Smooth muscle cell (in vitro differentiated cells): Measurements from ENCODE around the gene RPUSD3. TPM values are rescaled to one million over a fixed set of nuclear protein-coding genes. Genes with fewer than 3 reads are reported as not detected.
"Not testable (repeated sequence)": the region's sequence is repeated elsewhere in the genome, so short reads cannot be mapped to it uniquely, and the experiment has no call there.

ENCODE experiments used
- DNase-seq: peaks from one replicate; lab custom pipeline; 2025; ENCODE audit not compliant: unreplicated experiment; lab: John Stamatoyannopoulos, UW
- H2AFZ ChIP-seq: fragments of 200-600 bp; sonication (generic); 2 replicates; pipeline ENCODE4 v1.6.0; 2016; ENCODE audit warnings: antibody characterized with exemption, low read depth, mild to moderate bottlenecking
- H3F3A ChIP-seq: fragments of 200-600 bp; sonication (generic); 2 replicates; pipeline ENCODE4 v1.6.0; 2017; ENCODE audit warnings: antibody characterized with exemption, low read depth
- H3K27ac ChIP-seq: fragments of 200-600 bp; sonication (generic); 2 replicates; pipeline ENCODE4 v1.5.1; 2016; ENCODE audit warnings: low read depth, mild to moderate bottlenecking
- H3K27me3 ChIP-seq: fragments of 200-600 bp; sonication (generic); 2 replicates; pipeline ENCODE4 v1.6.1; 2016; ENCODE audit warnings: low read depth, mild to moderate bottlenecking
- H3K36me3 ChIP-seq: fragments of 200-600 bp; sonication (generic); 2 replicates; pipeline ENCODE4 v1.5.1; 2016; ENCODE audit warnings: low read depth
- H3K4me1 ChIP-seq: fragments of 200-600 bp; sonication (generic); 2 replicates; pipeline ENCODE4 v1.5.1; 2016; ENCODE audit warnings: low read depth
- H3K4me2 ChIP-seq: fragments of 200-600 bp; sonication (generic); 2 replicates; pipeline ENCODE4 v1.6.0; 2016; ENCODE audit warnings: mild to moderate bottlenecking
- H3K4me3 ChIP-seq: fragments of 200-600 bp; sonication (generic); 2 replicates; pipeline ENCODE4 v1.5.1; 2016; ENCODE audit warnings: mild to moderate bottlenecking
- H3K79me2 ChIP-seq: fragments of 200-600 bp; sonication (generic); 2 replicates; pipeline ENCODE4 v1.6.0; 2016; ENCODE audit warnings: low read depth, mild to moderate bottlenecking
- H3K9ac ChIP-seq: fragments of 200-600 bp; sonication (generic); 2 replicates; pipeline ENCODE4 v1.6.0; 2016; ENCODE audit warnings: low read depth
- H3K9me3 ChIP-seq: fragments of 200-600 bp; sonication (generic); replicated peaks from 2 replicates; pipeline ENCODE4 v1.5.1; 2016; ENCODE audit warnings: low read depth
- H4K20me1 ChIP-seq: fragments of 200-600 bp; sonication (generic); 2 replicates; pipeline ENCODE4 v1.6.0; 2016; ENCODE audit warnings: low read depth
- WGBS: methylation state at CpG from one replicate; pipeline ENCODE4 v1.1.7; 2016; ENCODE audit warnings: low lambda C conversion rate; 5-methylcytosine and 5-hydroxymethylcytosine counted together
- polyA plus RNA-seq: library from polyadenylated mRNA; unstranded; fragments of >200 nt; fragmentation: Nextera tagmentation; extraction: Ambion mirVana; gene quantifications from 2 replicates; pipeline ENCODE4 v1.2.1, GENCODE V29; 2016
- total RNA-seq: library from RNA; depleted of rRNA; stranded (reverse); fragments of >200 nt; gene quantifications from 2 replicates; pipeline ENCODE4 v1.2.3, GENCODE V29; 2014
- TF ChIP-seq, protein P1 (sequence below): fragments of 200-600 bp; sonication (generic); IDR thresholded peaks from 2 replicates; pipeline ENCODE4 v1.5.1; 2017; ENCODE audit warnings: borderline replicate concordance, mild to moderate bottlenecking, antibody characterized with exemption; ENCODE audit not compliant: insufficient read depth, poor library complexity, severe bottlenecking

Gene RPUSD3
- total and polyA plus RNA-seq, 2 experiments from 2014 or later, result 62.8 to 84.6 TPM

DNA sequence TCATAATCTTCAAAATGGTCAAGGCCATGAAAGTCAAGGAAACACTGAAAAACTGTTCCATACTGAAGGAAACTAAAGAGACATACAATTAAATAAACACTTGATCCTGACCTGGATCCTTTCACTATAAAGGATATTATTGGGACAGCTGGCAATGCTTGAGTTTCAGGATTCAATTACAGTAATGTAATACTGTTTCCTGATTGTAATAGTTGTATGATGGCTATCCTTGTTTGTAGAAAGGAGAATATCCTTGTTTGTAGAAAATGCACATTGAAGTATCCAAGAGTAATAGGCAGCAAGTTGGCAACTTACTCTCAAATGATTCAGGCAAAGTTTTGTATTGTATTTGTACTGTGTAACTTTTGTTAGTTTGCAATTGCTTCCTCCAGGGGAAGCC is 31.6 kb upstream of the RPUSD3 start:
- no peaks in the 10 kb centered on the region for H3K79me2 ChIP-seq
- TF ChIP-seq, protein P1, sequence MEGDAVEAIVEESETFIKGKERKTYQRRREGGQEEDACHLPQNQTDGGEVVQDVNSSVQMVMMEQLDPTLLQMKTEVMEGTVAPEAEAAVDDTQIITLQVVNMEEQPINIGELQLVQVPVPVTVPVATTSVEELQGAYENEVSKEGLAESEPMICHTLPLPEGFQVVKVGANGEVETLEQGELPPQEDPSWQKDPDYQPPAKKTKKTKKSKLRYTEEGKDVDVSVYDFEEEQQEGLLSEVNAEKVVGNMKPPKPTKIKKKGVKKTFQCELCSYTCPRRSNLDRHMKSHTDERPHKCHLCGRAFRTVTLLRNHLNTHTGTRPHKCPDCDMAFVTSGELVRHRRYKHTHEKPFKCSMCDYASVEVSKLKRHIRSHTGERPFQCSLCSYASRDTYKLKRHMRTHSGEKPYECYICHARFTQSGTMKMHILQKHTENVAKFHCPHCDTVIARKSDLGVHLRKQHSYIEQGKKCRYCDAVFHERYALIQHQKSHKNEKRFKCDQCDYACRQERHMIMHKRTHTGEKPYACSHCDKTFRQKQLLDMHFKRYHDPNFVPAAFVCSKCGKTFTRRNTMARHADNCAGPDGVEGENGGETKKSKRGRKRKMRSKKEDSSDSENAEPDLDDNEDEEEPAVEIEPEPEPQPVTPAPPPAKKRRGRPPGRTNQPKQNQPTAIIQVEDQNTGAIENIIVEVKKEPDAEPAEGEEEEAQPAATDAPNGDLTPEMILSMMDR, result no peak
- DNase-seq, result no peak
- no peak overlapping the region for H3K27ac ChIP-seq
- H3K4me1 ChIP-seq, result no peaks in the 10 kb centered on the region
- H3K4me2 ChIP-seq, result no peak overlapping the region
- H3F3A ChIP-seq, result no peaks in the 10 kb centered on the region
- H3K9me3 ChIP-seq, result no peaks in the 10 kb centered on the region
- H3K27me3 ChIP-seq, result no peaks in the 10 kb centered on the region
- no peaks in the 10 kb centered on the region for H3K36me3 ChIP-seq
- no peak overlapping the region for H2AFZ ChIP-seq
- no peak overlapping the region for H3K9ac ChIP-seq
- H4K20me1 ChIP-seq, result no peaks in the 10 kb centered on the region
- H3K4me3 ChIP-seq, result no peak overlapping the region

DNA sequence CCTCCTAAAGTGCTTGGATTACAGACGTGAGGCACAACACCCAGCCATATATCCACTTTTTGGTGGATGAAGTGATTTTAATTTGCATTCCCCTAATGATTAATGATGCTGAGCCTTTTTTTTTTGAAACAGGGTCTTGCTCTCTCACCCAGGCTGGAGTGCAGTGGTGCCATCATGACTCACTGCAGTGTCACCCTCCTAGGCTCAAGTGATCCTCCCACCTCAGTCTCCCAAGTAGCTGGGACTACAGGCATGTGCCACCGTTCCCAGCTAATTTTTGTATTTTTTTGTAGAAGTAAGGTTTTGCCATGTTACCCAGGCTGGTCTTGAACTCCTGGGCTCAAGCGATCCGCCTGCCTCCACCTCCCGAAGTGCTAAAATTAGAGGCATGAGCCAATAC is 28.3 kb upstream of the RPUSD3 start:
- not testable (repeated sequence) for H3K27me3 ChIP-seq, H3K4me1 ChIP-seq, DNase-seq, H2AFZ ChIP-seq, H3K79me2 ChIP-seq, H3K36me3 ChIP-seq, H3F3A ChIP-seq, H3K4me2 ChIP-seq, H3K9me3 ChIP-seq, H4K20me1 ChIP-seq, H3K27ac ChIP-seq, H3K4me3 ChIP-seq, H3K9ac ChIP-seq
- WGBS, result 91% methylated on average over 5 of the region's 5 CpGs

DNA sequence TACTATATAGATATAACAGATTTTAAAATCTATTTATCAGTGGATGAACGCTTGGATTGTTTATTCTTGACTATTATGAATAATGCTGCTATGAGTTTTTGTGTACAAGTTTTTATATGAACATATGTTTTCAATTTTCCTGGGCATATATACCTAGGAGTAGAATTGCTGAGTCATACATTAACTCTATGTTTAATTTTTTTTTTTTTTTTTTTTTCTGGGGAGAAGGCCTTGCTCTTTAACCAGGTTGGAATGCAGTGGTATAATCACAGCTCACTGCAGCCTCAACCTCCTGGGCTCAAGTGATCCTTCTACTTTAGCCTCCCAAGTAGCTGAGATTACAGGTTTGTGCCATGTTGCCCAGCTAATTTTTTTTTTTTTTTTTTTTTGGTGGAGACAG is 27.2 kb upstream of the RPUSD3 start:
- Histone ChIP-seq H3K9me3 (no peaks in the 10 kb centered on the region), H3K27ac (no peak overlapping the region), H3K36me3 (no peaks in the 10 kb centered on the region), H3K4me2 (no peak overlapping the region), H3F3A (no peaks in the 10 kb centered on the region), H3K9ac (no peak overlapping the region), H3K79me2 (no peaks in the 10 kb centered on the region), H4K20me1 (no peaks in the 10 kb centered on the region), H2AFZ (no peak overlapping the region), H3K4me3 (no peak overlapping the region), H3K27me3 (no peaks in the 10 kb centered on the region), H3K4me1 (no peaks in the 10 kb centered on the region)
- DNase-seq, result no peak
- WGBS, result 71% methylated on average over 1 of the region's 1 CpG
- TF ChIP-seq, protein P1, result no peak

DNA sequence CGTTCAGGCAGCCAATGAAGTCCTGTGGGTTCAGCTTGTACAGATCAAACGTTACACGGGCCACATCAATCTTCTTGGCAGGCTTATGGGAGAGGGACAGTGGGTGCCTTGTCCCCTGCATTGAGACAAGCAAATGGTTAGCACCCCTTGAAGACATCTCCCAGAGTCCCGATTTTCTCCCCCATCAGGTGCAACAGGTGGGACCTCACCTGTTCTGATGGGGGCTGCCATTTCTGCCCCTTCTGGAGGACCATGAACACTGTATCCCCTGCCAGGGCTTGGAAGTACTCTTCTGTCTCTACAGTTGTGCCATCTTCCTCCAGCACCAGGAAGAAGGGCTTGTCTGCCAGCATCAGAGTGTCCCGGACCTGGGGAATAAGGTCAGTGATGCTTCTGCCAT is 26.1 kb upstream of the RPUSD3 start:
- no peak for DNase-seq
- 95% methylated on average over 5 of the region's 5 CpGs for WGBS
- Histone ChIP-seq H3K27me3 (no peaks in the 10 kb centered on the region), H3K27ac (no peak overlapping the region), H3K36me3 (no peaks in the 10 kb centered on the region), H3K9me3 (no peaks in the 10 kb centered on the region), H4K20me1 (no peaks in the 10 kb centered on the region), H3K4me3 (no peak overlapping the region), H3F3A (no peaks in the 10 kb centered on the region), H3K4me1 (no peaks in the 10 kb centered on the region), H3K79me2 (no peaks in the 10 kb centered on the region), H2AFZ (no peak overlapping the region), H3K9ac (no peak overlapping the region), H3K4me2 (no peak overlapping the region)
- TF ChIP-seq, protein P1, result no peak
